GM23338 (cell line): ENCODE data around the gene EDIL3.

ENCODE experiments used
- CREB1 ChIP-seq: fragments of 250-450 bp; sonication (Bioruptor Pico); IDR thresholded peaks from 2 replicates; pipeline ENCODE4 v1.5.0; 2020; ENCODE audit warnings: low read depth, mild to moderate bottlenecking, moderate library complexity
- CTCF ChIP-seq, 2 experiments: fragments of 200-600 bp in 1 of 2; sonication (generic) in 1 of 2; conservative IDR thresholded peaks; 2 replicates each; pipeline versions ENCODE4 v1.5.1 to v1.6.1; 2016 to 2017; ENCODE audit warnings: antibody characterized with exemption in 2 of 2, low read depth in 2 of 2, mild to moderate bottlenecking in 2 of 2, moderate library complexity in 1 of 2
- EZH2 ChIP-seq: fragments of 200-600 bp; sonication (generic); IDR thresholded peaks from one replicate; pipeline ENCODE4 v1.8.0; 2017; ENCODE audit warnings: antibody characterized with exemption, mild to moderate bottlenecking, low read depth; ENCODE audit not compliant: unreplicated experiment
- EZH2phosphoT487 ChIP-seq: fragments of 200-600 bp; sonication (generic); IDR thresholded peaks from one replicate; pipeline ENCODE4 v1.8.1; 2018; ENCODE audit warnings: antibody characterized with exemption; ENCODE audit not compliant: unreplicated experiment
- JUNB ChIP-seq: IDR thresholded peaks from one replicate; pipeline ENCODE4 v1.6.1; 2016; ENCODE audit warnings: antibody characterized with exemption; ENCODE audit not compliant: unreplicated experiment
- POLR2AphosphoS5 ChIP-seq: IDR thresholded peaks from 2 replicates; pipeline ENCODE4 v1.6.1; 2016; ENCODE audit warnings: antibody characterized with exemption, low read depth
- STAT1 ChIP-seq: IDR thresholded peaks from one replicate; pipeline ENCODE4 v1.6.1; 2016; ENCODE audit warnings: antibody characterized with exemption; ENCODE audit not compliant: unreplicated experiment
- ZNF114 ChIP-seq: fragments of 250-450 bp; sonication (Bioruptor Pico); IDR thresholded peaks from 2 replicates; pipeline ENCODE4 v1.5.0; 2020; ENCODE audit warnings: mild to moderate bottlenecking, moderate library complexity
- TF ChIP-seq, protein P1 (sequence below): IDR thresholded peaks from one replicate; pipeline ENCODE4 v1.6.1; 2018; ENCODE audit warnings: antibody characterized with exemption; ENCODE audit not compliant: unreplicated experiment

- TF ChIP-seq EZH2 (no peak), CTCF (conservative IDR thresholded peaks at IDR 0.05; ENCODE audit: low read depth in 2 of 2) (no peak), EZH2phosphoT487 (no peak), CREB1 (CRISPR knock-in tag) (no peak), POLR2AphosphoS5 (no peak), JUNB (no peak), ZNF114 (no peak), STAT1 (no peak)
- TF ChIP-seq, protein P1, sequence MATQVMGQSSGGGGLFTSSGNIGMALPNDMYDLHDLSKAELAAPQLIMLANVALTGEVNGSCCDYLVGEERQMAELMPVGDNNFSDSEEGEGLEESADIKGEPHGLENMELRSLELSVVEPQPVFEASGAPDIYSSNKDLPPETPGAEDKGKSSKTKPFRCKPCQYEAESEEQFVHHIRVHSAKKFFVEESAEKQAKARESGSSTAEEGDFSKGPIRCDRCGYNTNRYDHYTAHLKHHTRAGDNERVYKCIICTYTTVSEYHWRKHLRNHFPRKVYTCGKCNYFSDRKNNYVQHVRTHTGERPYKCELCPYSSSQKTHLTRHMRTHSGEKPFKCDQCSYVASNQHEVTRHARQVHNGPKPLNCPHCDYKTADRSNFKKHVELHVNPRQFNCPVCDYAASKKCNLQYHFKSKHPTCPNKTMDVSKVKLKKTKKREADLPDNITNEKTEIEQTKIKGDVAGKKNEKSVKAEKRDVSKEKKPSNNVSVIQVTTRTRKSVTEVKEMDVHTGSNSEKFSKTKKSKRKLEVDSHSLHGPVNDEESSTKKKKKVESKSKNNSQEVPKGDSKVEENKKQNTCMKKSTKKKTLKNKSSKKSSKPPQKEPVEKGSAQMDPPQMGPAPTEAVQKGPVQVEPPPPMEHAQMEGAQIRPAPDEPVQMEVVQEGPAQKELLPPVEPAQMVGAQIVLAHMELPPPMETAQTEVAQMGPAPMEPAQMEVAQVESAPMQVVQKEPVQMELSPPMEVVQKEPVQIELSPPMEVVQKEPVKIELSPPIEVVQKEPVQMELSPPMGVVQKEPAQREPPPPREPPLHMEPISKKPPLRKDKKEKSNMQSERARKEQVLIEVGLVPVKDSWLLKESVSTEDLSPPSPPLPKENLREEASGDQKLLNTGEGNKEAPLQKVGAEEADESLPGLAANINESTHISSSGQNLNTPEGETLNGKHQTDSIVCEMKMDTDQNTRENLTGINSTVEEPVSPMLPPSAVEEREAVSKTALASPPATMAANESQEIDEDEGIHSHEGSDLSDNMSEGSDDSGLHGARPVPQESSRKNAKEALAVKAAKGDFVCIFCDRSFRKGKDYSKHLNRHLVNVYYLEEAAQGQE = no peak
Measured at GRCh38 chr5:84125216-84125615, 259.5 kb downstream of the EDIL3 start.
